Muscle of leg (tissue), 11 donors: ENCODE measurements around the gene ELF2. TPM values are rescaled to one million over a fixed set of nuclear protein-coding genes. Genes with fewer than 3 reads are reported as not detected.

Source experiments
- DNase-seq: peaks from one replicate; pipeline ENCODE4 v3.0.0; 2013
- H3K27ac ChIP-seq: one replicate; pipeline ENCODE4 v1.5.1; 2013; ENCODE audit warnings: mild to moderate bottlenecking, low read length, control low read depth
- H3K27me3 ChIP-seq: one replicate; pipeline ENCODE4 v1.6.1; 2013; ENCODE audit warnings: low read length; ENCODE audit not compliant: control insufficient read depth, insufficient read depth
- H3K36me3 ChIP-seq: one replicate; pipeline ENCODE4 v1.6.1; 2013; ENCODE audit warnings: low read length; ENCODE audit not compliant: control insufficient read depth, insufficient read depth
- H3K4me1 ChIP-seq: one replicate; pipeline ENCODE4 v1.6.1; 2013; ENCODE audit warnings: low read length; ENCODE audit not compliant: control insufficient read depth, insufficient read depth
- H3K4me3 ChIP-seq: one replicate; pipeline ENCODE4 v1.5.1; 2013; ENCODE audit warnings: low read length, control low read depth
- H3K9me3 ChIP-seq: replicated peaks from 2 replicates; pipeline ENCODE4 v1.6.1; 2013; ENCODE audit warnings: low read depth, low read length; ENCODE audit not compliant: control insufficient read depth
- WGBS: methylation state at CpG from one replicate; pipeline ENCODE4 v1.1.5; 2013; ENCODE audit warnings: missing lambda C conversion rate; ENCODE audit not compliant: insufficient coverage; 5-methylcytosine and 5-hydroxymethylcytosine counted together
- polyA plus RNA-seq, 8 donors: library from polyadenylated mRNA; unstranded; fragments of 120-200 nt; gene quantifications; one replicate each; pipeline versions ENCODE4 v1.2.1 to v1.2.3, GENCODE V29; 2013; ENCODE audit warnings: inconsistent platforms in 1 of 8, low replicate concordance in 1 of 8; ENCODE audit not compliant: insufficient read length in 8 of 8, insufficient read depth in 1 of 8
- total RNA-seq: library from RNA; stranded (reverse); fragments of 120-200 nt; gene quantifications from one replicate; pipeline ENCODE4 v1.2.4, GENCODE V29; 2013

ELF2 gene
- total and polyA plus RNA-seq, 9 donors, result 36.9 to 58.8 (median 42.7) TPM

- DNase-seq, result no peak
- WGBS, result 100% methylated on average over 1 of the region's 8 CpGs
- H3K36me3 ChIP-seq, result no peaks in the 10 kb centered on the region
- no peak overlapping the region for H3K4me3 ChIP-seq
- H3K9me3 ChIP-seq, result peaks cover 2% of the 10 kb centered on the region
- H3K4me1 ChIP-seq, result peaks cover 24% of the 10 kb centered on the region
- H3K27ac ChIP-seq, result no peak overlapping the region
- no peaks in the 10 kb centered on the region for H3K27me3 ChIP-seq
Observed at GRCh38 chr4:139146926-139147629, 29.9 kb downstream of the ELF2 start.

GRCh38 chr4:139145552-139145932 lies 31.5 kb downstream of the ELF2 start:
- Histone ChIP-seq H3K4me3 (no peak overlapping the region), H3K36me3 (no peaks in the 10 kb centered on the region), H3K9me3 (peaks cover 2% of the 10 kb centered on the region), H3K4me1 (peaks cover 28% of the 10 kb centered on the region), H3K27ac (peak overlapping the region; percentile 2), H3K27me3 (no peaks in the 10 kb centered on the region)
- no CpG with 5 or more reads among the region's 1 CpG for WGBS
- DNase-seq, result no peak

GRCh38 chr4:139144911-139145551 lies 32.0 kb downstream of the ELF2 start:
- peaks cover 28% of the 10 kb centered on the region for H3K4me1 ChIP-seq
- WGBS, result 40% methylated on average over 1 of the region's 3 CpGs
- DNase-seq, result peak; percentile 8
- H3K36me3 ChIP-seq, result no peaks in the 10 kb centered on the region
- no peaks in the 10 kb centered on the region for H3K27me3 ChIP-seq
- peaks cover 2% of the 10 kb centered on the region for H3K9me3 ChIP-seq
- no peak overlapping the region for H3K4me3 ChIP-seq
- H3K27ac ChIP-seq, result peak overlapping the region; percentile 2

GRCh38 chr4:139144161-139144859 lies 32.7 kb downstream of the ELF2 start:
- peak; percentile 63 for DNase-seq

GRCh38 chr4:139142980-139143379 lies 34.0 kb downstream of the ELF2 start:
- Histone ChIP-seq H3K4me3 (no peak overlapping the region), H3K4me1 (peaks cover 28% of the 10 kb centered on the region), H3K27me3 (no peaks in the 10 kb centered on the region), H3K27ac (no peak overlapping the region), H3K9me3 (peaks cover 2% of the 10 kb centered on the region), H3K36me3 (no peaks in the 10 kb centered on the region)
- no CpG with 5 or more reads among the region's 2 CpGs for WGBS
- peak; percentile 13 for DNase-seq

More at GRCh38 chr4:139144161-139144859, 32.7 kb downstream of the ELF2 start:
- H3K4me1 ChIP-seq, result peaks cover 28% of the 10 kb centered on the region
- peaks cover 2% of the 10 kb centered on the region for H3K9me3 ChIP-seq
- no peaks in the 10 kb centered on the region for H3K36me3 ChIP-seq
- 100% methylated on average over 1 of the region's 7 CpGs for WGBS
- no peaks in the 10 kb centered on the region for H3K27me3 ChIP-seq
- peak overlapping the region; percentile 2 for H3K27ac ChIP-seq
- no peak overlapping the region for H3K4me3 ChIP-seq

- H3K27me3 ChIP-seq, result no peaks in the 10 kb centered on the region
- no peak overlapping the region for H3K4me3 ChIP-seq
- no peak overlapping the region for H3K27ac ChIP-seq
- peaks cover 2% of the 10 kb centered on the region for H3K9me3 ChIP-seq
- H3K4me1 ChIP-seq, result peaks cover 28% of the 10 kb centered on the region
- no peaks in the 10 kb centered on the region for H3K36me3 ChIP-seq
- 100% methylated on average over 1 of the region's 1 CpG for WGBS
- DNase-seq, result no peak
Observed at GRCh38 chr4:139142087-139142486, 34.9 kb downstream of the ELF2 start.

GRCh38 chr4:139137763-139138162 lies 39.3 kb downstream of the ELF2 start:
- Histone ChIP-seq H3K27me3 (no peaks in the 10 kb centered on the region), H3K4me3 (no peak overlapping the region), H3K4me1 (peaks cover 7% of the 10 kb centered on the region), H3K9me3 (no peaks in the 10 kb centered on the region), H3K27ac (no peak overlapping the region), H3K36me3 (no peaks in the 10 kb centered on the region)
- DNase-seq, result peak; percentile 7
- WGBS, result no CpG with 5 or more reads among the region's 3 CpGs

GRCh38 chr4:139134403-139134802 lies 42.6 kb downstream of the ELF2 start:
- no peak for DNase-seq
- H3K36me3 ChIP-seq, result no peaks in the 10 kb centered on the region
- no peak overlapping the region for H3K4me3 ChIP-seq
- H3K27ac ChIP-seq, result no peak overlapping the region
- H3K4me1 ChIP-seq, result no peaks in the 10 kb centered on the region
- H3K27me3 ChIP-seq, result no peaks in the 10 kb centered on the region
- H3K9me3 ChIP-seq, result no peaks in the 10 kb centered on the region

- H3K36me3 ChIP-seq, result no peaks in the 10 kb centered on the region
- H3K27ac ChIP-seq, result no peak overlapping the region
- 80% methylated on average over 1 of the region's 3 CpGs for WGBS
Observed at GRCh38 chr4:139131209-139131870, 45.7 kb downstream of the ELF2 start.

GRCh38 chr4:139129206-139129605 lies 47.8 kb downstream of the ELF2 start:
- 96% methylated on average over 3 of the region's 3 CpGs for WGBS
- no peaks in the 10 kb centered on the region for H3K4me1 ChIP-seq
- no peak for DNase-seq
- H3K4me3 ChIP-seq, result no peak overlapping the region
- H3K27ac ChIP-seq, result no peak overlapping the region
- no peaks in the 10 kb centered on the region for H3K9me3 ChIP-seq
- H3K27me3 ChIP-seq, result no peaks in the 10 kb centered on the region
- H3K36me3 ChIP-seq, result no peaks in the 10 kb centered on the region

More at GRCh38 chr4:139131209-139131870, 45.7 kb downstream of the ELF2 start:
- Histone ChIP-seq H3K27me3 (no peaks in the 10 kb centered on the region), H3K4me3 (no peak overlapping the region), H3K4me1 (no peaks in the 10 kb centered on the region), H3K9me3 (no peaks in the 10 kb centered on the region)
- no peak for DNase-seq
